Hematopoietic multipotent progenitor cell (in vitro differentiated cells): ENCODE results near the gene AMMECR1. TPM values are rescaled to one million over a fixed set of nuclear protein-coding genes. Genes with fewer than 3 reads are reported as not detected.

ENCODE experiments used
- DNase-seq, 3 donors: peaks; one replicate each; pipeline ENCODE4 v3.0.0-alpha.2; 2011 to 2015; ENCODE audit warnings: low read depth in 2 of 3, low spot score in 2 of 3
- total RNA-seq: library from RNA; depleted of rRNA; stranded (reverse); fragments of >200 nt; gene quantifications from one replicate; pipeline ENCODE4 v1.2.3, GENCODE V29; 2012

Gene AMMECR1
- total RNA-seq, 1 donor = 5.9 TPM

DNA sequence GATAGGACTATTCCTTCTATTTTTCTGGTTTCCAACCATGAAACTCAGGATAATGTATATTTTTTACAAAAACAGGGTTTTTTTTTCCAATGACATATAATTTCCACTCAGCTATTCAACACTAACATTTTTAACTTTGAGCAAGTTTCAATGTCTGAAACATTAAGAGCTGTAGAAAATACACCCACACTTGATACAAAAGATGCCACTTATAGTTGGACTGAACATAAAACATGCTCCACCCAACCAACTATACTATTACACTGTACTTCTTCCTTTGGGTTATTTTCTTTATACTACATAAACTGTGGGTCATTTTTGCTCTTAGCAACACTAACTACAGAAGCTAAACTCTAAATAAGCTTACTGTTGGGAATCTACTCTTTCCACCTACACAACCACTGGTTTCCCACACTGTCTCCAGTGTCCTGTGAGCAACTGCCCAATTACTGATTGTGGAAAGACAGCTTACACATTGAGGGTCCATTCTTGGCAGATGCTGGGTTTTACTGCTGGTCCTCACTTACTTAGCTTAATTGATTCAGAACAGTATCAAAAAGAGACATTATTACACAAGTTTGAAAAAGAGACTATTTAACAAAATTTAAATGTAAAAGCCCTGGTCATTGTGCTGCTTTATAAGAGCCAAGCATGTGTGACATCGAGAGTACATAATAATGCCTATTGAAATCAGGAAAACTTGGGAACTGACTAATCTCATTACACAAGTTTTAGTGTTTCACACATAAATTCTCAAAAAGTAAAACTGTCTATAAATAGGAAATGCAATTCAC is 6.3 kb downstream of the AMMECR1 start:
- no peak for DNase-seq

DNA sequence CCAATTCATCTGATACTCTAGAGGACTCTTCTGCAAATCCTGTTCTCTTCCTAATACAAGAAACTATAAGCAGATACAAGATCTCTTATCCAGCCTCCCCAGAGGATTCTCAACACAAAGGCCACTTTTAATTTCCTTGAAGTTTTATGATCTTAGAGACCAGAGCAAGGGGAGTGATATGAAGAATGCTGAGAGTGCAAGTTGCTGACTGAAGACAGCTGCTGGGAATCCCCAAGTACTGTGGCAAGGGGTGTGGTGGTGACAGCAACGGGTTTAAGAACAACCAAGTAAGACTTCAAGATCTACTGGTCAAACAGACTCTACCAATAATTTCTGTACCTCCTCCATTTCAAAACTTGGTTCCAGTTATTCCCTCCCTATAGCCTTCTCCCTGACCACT is 7.0 kb downstream of the AMMECR1 start:
- no peak for DNase-seq

DNA sequence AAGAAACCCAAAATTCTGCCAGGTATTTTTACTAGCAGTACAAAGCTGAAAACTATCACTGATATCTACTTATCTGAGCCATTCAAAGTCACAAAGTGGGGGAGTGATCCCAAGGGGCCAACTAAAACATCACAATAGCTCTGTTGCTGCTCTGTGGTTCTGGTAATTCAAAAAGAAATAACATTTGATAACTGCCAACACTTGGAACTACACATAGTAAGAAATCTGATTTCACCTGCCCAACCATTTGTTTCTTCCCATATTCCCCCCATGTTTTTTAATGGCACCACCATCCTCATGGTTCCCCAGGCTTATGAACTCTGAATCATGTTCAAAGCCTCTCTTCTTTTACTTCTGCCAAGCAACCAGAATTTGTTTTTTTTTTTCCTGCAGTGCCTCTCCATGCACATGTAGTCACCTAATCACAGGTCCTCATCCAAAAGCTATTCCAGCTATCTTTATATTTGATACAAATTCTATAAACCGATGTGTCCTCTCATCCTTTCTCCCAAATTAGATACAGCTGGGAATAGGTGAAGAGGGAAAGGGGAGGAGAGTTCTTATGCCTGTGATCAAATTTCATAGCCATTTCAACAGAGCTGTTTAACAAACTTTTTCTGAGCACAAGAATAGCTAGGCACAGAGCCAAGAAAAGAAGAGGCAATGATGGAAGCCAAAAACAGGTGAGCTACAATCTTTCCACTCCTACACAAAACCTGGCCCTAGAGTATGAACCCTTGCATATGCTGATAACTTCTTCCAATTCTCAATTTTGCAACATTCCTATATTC is 7.7 kb downstream of the AMMECR1 start:
- DNase-seq = no peak

DNA sequence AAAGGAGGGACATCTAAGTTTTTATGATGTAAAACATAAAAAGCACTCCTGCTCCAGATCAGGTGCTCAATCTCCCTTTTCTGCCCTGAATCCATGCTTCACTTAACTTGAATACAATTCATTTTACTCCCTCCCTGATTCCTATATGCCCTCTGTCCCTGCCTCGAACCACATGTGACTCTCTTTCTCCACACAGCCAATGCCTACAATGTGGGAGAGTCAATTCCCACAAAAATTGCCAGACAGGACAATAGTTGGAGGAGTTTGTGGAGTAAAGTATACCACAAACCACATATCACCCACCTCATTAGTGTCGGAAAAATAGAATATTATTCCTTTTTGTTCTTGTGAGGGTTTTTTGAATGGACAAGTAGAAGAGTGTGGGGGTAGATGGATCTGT is 9.7 kb downstream of the AMMECR1 start:
- no peak for DNase-seq

DNA sequence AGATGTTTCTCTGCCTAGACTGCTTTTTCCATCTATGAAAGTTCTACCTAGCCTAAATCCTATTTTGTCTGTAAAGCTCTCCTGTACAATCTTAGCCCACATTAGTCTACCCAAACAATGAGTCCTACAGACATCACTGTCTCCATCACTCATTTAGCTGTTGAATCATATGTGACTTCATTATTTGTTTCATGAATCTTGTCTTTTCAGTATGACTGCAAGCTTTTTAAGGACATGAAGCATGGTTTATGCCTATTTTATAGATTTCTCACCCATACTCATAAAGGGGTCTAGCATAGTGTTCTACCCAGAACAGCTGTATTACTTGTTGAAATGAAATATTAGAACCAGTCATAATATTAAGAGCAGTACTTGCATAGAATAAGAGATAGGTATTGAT is 13.0 kb downstream of the AMMECR1 start:
- DNase-seq = no peak

DNA sequence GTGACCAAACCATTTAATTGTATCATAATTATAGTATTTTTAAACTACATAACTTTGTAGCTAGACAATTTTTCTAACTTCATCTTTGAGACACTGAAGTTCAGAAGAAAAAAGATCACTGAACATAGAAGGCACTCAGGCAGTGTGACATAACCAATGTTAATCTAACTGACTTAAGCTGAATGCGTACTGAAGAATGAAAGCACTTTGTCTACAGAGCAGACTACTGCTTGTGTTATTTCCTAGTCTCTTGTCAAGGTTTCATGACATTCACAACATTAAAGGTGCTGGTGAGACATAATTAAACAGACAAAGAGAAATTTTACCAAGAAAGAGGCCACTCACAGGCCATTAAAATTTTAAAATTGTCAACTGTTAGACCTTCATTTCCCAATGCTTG is 13.5 kb downstream of the AMMECR1 start:
- no peak for DNase-seq

DNA sequence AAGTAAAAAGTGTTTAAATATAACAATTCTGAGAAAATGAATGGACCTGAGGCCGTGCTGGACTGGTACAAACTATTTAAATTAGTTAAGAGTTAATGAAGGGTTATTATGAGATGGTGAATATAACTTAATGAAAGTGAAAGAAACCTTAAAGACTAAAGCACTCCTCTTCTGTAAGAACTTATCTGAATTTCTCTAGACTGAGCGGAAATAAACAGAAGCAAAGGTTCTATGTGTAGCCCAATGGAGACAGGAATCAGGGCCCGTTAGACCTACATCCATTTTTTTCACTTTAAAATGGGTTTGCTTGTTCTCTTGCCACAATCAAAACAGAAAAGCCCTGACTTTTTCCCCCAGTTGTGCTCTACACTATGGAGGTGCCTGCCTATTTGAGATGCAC is 14.9 kb downstream of the AMMECR1 start:
- no peak for DNase-seq

DNA sequence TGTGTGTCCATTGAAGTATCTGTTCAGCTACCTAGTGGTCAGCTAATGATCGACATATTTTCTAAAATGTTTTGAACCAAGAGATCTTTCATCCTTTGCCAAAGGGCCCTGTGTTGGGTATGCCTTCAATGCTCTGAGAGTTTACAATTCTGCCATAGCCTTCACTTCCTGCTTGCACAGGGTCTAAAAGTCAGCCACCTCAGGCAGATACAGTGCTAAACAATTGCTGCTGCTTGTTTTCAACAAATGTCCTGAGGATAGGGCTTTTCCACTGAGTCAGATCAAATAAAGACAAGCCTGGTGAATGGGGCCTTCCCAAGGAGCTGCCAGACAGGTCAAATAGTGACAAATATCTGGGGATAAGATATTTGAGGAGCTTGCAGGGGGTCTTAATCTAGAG is 16.7 kb downstream of the AMMECR1 start:
- DNase-seq = no peak

DNA sequence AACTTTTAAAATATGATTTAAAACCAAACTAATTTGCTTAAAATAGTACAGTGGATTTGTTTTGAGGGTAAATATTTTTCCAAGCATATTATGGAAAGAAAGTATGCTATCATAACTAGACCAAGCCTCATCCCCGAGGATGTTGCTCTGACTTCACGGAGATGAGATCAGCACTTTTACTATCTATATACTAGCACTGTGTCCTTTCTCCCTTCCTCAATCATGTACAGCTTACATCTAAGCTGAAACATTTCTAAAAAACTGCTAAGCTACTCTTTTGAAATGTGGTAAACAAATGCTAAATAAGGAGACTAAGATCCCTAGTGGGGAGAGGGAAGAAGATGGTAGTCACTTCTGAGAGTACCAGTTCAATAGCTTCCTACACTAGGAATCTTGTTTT is 23.8 kb downstream of the AMMECR1 start:
- no peak for DNase-seq

DNA sequence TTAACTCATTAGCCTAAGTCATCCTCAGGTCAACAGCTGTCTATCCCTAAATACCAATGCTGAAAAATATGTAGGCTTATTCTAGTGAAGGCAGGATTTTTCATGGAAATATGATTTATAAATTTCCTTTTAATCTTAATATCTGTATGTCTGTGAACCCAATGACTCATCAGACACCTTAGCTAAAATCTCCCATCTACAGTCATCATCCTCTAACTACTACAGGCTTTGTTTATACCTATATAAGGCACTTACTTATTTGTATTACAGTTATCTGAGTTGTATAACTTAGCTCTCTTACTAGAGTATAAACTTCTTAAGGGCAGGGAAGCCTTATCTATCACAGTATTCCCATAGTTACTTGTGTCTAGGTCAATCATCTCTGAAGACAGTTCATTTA is 24.2 kb downstream of the AMMECR1 start:
- no peak for DNase-seq

DNA sequence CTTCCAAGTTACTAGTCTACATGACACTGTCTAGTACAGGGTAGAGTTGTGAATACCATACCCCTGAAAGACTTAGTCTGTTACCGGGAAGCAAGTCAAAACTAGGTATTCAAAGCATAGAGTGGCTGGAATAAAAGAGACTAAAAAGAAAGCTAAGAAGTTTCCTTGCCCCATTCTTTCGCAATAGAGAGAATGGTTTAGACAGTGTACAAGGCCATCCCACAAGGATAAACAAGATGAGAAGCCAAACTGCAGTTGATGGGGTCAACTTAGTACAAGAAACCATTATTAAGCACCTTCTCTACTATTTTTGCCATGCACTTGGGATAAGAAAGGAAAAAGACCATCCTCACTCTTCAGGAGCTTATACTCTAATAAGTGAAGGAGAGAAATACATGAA is 30.3 kb downstream of the AMMECR1 start:
- DNase-seq = no peak

DNA sequence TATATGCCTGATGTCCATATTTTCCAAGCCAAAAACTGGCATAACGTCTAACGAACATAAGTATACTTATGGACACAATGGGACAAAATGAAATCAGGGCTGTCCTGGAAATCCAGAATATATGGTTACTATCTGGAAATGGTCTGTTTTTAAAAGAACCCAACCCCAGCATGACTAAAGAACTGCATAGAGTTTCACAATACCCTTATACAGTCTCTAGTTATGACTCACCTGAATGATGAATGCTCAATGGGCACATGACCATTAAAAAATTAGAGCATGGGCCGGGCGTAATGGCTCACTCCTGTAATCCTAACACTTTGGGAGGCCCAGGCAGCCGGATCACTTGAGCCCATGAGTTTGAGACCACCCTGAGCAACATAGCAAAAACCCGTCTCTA is 31.8 kb downstream of the AMMECR1 start:
- DNase-seq = no peak

DNA sequence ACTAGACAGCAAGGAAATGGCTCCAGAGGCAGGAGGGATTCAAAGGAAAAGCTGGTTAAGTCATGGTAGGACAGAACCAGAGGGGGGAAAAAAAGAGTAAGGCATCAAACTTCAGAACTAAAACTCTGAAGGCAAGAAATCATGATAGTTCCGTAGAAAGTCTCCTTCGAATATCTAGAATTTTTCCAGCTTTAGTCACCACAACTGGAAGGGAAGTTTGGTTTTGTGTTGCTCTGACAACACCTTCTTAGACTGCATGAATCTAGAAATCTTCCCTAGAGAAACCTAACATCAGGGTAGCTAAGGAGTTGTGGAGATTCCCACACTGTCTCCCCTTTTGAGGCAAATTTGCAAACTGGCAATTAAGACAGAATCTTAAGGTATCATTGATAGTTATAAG is 33.7 kb downstream of the AMMECR1 start:
- no peak for DNase-seq

DNA sequence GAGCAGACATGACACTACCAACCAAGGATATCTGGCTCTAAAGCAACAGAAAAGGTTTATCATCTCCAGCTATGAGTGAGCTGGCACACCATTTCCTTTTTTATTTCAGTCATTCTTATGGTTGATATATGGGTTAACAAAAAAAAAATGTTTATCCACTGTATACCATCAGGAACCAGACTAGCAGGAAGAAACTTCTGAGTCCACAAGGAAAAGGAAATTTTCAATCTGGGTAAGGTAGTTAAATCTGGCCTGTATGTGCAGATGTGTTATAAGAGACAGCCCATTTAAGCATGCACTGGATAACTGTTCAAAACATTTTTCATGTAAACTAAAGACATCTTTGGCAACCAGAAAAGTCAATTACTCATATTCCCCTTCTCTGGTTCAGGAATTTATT is 35.0 kb downstream of the AMMECR1 start:
- DNase-seq = no peak

DNA sequence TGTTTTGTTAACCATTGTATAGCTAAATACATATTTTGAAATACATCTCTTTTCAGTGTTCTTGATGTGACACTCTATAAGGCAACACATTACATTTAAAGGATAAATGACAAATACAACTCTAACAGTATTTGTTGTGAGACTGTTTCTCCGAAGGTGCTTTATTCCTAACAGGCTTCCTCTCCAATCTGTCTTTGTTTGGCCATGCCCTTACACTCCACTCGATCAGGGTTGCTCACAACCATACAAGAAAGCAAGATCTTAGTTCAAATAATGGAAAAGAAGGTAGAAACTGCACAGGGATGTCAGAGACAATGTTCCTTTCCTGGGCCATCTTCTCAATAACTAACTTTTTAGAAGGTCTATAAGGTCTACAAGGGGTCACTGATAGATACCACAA is 36.5 kb downstream of the AMMECR1 start:
- no peak for DNase-seq

DNA sequence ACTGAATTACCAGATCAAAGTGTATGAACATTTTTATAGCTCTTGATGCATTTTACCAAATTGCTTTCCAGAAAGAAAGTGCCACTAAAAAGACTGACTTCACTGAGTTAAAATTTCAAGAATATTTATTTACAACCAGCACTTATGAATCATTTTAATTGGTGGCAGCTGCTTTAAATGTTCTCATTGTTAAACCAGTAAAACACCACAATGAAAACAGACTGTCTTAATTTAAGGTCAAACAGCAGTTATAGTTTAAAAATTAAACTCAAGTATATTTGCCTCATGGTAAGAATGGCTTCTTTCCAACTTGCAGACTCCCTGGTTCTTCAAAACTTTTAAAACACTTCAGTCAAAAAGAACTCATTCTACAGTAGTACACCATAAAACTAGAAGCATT is 36.9 kb downstream of the AMMECR1 start:
- DNase-seq = no peak

DNA sequence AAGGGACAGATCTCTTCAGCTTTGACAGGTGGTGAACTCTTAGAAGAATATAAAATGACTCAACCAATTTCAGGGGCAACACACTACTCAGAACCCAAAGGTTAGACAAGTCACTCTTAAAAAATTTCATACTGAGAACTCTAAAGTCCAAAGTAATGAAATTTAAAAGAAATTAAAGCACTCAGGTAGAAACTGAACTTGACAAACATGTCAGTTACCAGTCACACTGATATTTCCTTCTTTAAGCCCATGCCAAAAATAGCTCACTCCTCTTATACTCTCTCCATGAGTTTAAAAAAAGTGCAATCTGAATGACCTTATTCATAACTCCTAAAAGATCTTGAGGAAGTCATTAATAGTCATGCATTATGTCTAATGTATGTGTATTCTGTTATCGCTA is 40.3 kb downstream of the AMMECR1 start:
- no peak for DNase-seq

DNA sequence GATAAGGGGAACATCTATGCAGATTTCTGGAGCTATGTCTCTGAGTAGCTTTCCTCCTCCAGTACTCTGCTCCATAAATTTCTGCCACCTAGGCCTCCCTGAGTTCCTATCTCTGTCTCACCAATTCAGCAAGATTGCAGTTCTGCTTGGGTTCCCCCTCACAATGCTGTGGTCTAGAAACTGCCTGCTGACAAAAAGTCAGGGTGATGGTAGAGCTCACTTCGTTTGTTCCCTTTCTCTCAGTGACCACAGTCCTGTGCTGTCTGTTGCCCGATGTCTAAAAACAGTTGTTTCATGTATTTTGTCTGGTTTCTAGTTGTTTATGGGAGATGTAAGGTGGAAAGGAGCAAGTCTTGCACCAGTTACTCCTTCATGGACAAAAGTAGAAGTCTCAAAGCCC is 41.1 kb downstream of the AMMECR1 start:
- no peak for DNase-seq

DNA sequence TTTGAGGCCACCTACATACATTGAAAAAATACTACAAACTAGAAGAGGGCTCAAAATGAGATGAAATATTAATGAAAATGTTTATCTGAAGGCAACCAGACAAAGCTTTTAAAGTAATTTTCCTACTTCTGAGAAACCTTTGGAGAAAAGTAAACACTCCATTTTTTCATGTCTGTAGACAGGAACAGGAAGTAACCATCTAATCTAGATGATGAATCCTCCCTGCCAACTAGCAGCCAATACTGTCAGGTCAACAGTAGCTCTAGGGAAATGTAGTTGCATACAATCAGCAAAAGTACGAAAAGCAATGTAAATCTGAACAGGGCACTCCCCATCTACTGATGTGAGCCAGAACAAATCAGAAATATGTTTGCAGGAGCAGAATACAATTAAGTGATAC is 49.0 kb downstream of the AMMECR1 start:
- DNase-seq = no peak

DNA sequence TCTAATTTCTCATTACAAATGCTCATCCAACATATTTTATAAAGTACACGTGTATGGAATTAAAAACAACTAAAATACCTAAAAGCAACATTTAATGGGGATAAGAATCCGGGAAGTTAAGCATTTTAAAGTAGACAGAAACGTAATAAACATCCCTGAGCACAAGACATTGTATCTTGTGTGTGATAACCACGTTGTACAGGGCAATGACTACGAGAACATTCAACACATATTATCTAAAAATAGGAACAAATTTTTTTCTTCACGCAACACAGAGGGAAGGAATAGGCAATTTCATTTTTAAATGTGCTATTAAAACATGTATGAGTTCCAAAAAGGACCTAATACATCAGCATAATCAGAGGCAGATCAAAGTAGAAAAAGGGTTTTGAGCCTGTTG is 49.5 kb downstream of the AMMECR1 start:
- no peak for DNase-seq

DNA sequence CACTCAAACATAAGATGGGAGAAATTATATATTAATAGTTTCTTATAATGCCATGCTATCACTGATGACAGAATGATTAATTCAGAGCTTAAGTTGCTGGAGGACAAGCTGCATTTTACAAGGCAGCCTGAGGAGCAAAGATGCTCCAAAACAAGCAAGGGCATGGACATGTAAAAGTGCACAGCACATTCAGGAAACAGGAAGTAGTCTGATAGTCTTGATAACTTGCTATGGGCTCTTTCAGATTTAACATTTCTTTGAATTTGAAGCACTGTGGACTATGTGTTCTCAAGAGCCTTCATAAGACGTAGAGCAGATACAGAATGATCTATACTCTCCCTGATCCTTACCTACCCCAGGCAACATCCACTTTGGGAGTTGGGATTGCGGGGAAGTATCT is 50.0 kb downstream of the AMMECR1 start:
- DNase-seq = peak in 1 of 3 donors; percentile 1

DNA sequence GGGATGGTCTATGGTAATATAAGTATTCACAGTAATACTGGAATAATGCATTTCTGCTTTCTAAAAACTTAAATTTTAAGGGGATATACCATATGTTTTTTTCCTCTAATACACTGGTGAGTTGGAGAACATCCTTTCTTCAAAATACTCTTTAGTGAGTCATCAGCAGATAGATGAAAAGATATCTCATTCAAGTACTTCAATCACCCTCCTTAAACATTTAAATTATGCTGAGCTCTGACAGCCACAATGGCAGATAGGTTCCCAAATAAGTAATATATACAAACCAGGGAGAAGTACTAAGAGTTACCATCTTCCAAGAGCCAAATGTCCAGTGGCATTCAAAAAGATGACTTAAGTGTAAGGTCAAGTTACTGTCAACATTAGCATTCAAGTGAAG is 52.2 kb downstream of the AMMECR1 start:
- no peak for DNase-seq
